Gastroesophageal sphincter (tissue), 3 donors: ENCODE data around the gene AKIP1.

ENCODE experiments used
- POLR2AphosphoS5 ChIP-seq: sonication (generic); formaldehyde crosslinking; IDR thresholded peaks from one replicate; pipeline ENCODE4 v1.6.1; 2017; ENCODE audit warnings: antibody characterized with exemption
- TF ChIP-seq, protein P1 (sequence below), 4 experiments: fragments of 200-600 bp in 2 of 4; fragments of 450-650 bp in 2 of 4; sonication (generic) in 1 of 4; IDR thresholded peaks; one replicate each; pipeline ENCODE4 v1.5.1; 2017 to 2019; ENCODE audit warnings: antibody characterized with exemption in 4 of 4, mild to moderate bottlenecking in 2 of 4, moderate library complexity in 2 of 4

GRCh38 chr11:8863838-8864237 is 47.2 kb upstream of the AKIP1 start:
- TF ChIP-seq, protein P1, sequence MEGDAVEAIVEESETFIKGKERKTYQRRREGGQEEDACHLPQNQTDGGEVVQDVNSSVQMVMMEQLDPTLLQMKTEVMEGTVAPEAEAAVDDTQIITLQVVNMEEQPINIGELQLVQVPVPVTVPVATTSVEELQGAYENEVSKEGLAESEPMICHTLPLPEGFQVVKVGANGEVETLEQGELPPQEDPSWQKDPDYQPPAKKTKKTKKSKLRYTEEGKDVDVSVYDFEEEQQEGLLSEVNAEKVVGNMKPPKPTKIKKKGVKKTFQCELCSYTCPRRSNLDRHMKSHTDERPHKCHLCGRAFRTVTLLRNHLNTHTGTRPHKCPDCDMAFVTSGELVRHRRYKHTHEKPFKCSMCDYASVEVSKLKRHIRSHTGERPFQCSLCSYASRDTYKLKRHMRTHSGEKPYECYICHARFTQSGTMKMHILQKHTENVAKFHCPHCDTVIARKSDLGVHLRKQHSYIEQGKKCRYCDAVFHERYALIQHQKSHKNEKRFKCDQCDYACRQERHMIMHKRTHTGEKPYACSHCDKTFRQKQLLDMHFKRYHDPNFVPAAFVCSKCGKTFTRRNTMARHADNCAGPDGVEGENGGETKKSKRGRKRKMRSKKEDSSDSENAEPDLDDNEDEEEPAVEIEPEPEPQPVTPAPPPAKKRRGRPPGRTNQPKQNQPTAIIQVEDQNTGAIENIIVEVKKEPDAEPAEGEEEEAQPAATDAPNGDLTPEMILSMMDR (IDR thresholded peaks at IDR 0.05): no peak
- no peak for TF ChIP-seq POLR2AphosphoS5
